Breast epithelium (tissue), 3 donors: ENCODE results near the gene ZDHHC12.

Experiments
- POLR2A ChIP-seq: fragments of 450-650 bp; IDR thresholded peaks from one replicate; pipeline ENCODE4 v1.6.1; 2016; ENCODE audit warnings: antibody characterized with exemption, mild to moderate bottlenecking, moderate library complexity
- POLR2AphosphoS5 ChIP-seq, 3 donors: sonication (generic); formaldehyde crosslinking; IDR thresholded peaks; one replicate each; pipeline ENCODE4 v1.6.1; 2017; ENCODE audit warnings: antibody characterized with exemption in 3 of 3
- TF ChIP-seq, protein P1 (sequence below), 3 donors: fragments of 450-650 bp; IDR thresholded peaks; one replicate each; pipeline ENCODE4 v1.5.1; 2016 to 2017; ENCODE audit warnings: antibody characterized with exemption in 3 of 3, mild to moderate bottlenecking in 3 of 3, moderate library complexity in 3 of 3

DNA sequence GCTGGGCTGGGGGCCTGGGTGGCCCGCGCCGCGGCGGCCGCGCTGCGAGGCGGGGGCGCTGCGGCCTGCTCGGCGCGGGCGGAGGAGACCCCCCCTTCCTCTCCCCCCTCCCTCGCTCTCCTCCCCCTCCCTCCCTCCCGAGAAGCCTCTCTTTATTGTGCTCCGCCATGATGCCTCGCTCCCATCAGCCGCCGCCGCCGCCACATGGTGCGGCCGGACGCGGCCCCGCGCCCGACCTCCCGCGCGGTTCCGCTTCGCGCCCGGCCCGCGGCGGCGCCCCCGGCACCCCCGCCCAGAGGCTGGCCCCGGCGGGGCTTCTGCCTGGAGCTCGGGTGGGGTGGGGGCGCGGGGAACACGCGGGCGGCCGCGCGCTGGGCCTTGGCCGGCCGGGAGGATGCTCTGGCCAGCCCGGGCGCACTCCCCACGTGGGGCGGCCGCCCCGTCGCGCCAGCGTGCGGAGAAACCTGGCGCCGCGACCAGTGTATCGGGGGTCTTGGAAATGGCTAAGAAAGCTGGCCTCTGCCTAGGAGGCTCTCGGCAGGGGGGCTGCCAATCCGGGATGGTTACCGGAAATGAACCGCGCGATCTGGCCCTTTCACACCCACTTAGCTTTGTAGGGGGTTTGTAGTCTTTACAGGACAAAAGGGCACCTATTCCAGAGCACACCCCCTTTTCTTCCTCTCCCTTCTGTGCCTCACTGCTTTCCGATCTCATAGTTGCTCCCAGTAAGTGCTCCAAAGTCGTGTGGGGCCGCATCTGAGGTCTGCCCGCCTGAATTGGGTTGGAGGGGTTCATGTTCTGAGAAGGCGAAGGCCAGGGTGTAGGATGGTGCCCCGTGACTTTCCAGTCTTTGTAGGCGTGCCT lies 33.9 kb downstream of the ZDHHC12 start:
- TF ChIP-seq, protein P1, sequence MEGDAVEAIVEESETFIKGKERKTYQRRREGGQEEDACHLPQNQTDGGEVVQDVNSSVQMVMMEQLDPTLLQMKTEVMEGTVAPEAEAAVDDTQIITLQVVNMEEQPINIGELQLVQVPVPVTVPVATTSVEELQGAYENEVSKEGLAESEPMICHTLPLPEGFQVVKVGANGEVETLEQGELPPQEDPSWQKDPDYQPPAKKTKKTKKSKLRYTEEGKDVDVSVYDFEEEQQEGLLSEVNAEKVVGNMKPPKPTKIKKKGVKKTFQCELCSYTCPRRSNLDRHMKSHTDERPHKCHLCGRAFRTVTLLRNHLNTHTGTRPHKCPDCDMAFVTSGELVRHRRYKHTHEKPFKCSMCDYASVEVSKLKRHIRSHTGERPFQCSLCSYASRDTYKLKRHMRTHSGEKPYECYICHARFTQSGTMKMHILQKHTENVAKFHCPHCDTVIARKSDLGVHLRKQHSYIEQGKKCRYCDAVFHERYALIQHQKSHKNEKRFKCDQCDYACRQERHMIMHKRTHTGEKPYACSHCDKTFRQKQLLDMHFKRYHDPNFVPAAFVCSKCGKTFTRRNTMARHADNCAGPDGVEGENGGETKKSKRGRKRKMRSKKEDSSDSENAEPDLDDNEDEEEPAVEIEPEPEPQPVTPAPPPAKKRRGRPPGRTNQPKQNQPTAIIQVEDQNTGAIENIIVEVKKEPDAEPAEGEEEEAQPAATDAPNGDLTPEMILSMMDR (IDR thresholded peaks at IDR 0.05), result no peak
- TF ChIP-seq POLR2AphosphoS5 (IDR thresholded peaks at IDR 0.05) (no peak), POLR2A (no peak)
